Right lobe of liver (tissue), 4 donors: Measurements from ENCODE around the gene TNS3.

Experiments
- POLR2A ChIP-seq: fragments of 450-650 bp; IDR thresholded peaks from one replicate; pipeline ENCODE4 v1.6.1; 2017; ENCODE audit warnings: antibody characterized with exemption, mild to moderate bottlenecking
- TF ChIP-seq, protein P1 (sequence below), 4 donors: fragments of 200-600 bp in 3 of 4; fragments of 450-650 bp in 1 of 4; IDR thresholded peaks; one replicate each; pipeline versions ENCODE4 v1.5.1 to v1.8.0; 2016 to 2022; ENCODE audit warnings: antibody characterized with exemption in 4 of 4, mild to moderate bottlenecking in 2 of 4
- donor health status: DM: no; HTN: no; CAD: no.
- donor health status: DM: no; HTN: no; CAD: no.
- donor health status: DM: no; HTN: yes; CAD: no.

DNA sequence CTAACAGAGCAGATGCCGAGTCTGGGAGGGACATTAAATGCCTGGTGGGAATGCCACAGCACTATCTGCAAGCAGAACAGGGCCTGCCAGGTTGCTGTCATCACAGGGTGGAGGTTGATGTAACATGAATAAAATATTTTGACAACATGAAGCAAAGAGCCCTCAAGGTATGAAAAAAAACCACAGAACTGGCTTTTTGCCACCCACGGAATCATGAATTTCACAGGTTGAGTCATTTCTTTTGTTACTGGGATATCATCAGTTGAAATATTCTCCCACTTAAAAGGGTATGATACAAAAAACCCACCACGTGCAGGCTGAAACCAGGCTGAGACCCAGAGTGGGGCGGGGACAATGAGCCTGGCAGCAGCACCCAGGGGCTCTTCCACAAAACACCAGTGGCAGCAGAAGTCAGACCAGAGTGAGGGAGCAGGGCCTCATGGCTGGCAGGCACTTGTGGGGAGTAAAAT, 220.1 kb downstream of the TNS3 start:
- TF ChIP-seq, protein P1, sequence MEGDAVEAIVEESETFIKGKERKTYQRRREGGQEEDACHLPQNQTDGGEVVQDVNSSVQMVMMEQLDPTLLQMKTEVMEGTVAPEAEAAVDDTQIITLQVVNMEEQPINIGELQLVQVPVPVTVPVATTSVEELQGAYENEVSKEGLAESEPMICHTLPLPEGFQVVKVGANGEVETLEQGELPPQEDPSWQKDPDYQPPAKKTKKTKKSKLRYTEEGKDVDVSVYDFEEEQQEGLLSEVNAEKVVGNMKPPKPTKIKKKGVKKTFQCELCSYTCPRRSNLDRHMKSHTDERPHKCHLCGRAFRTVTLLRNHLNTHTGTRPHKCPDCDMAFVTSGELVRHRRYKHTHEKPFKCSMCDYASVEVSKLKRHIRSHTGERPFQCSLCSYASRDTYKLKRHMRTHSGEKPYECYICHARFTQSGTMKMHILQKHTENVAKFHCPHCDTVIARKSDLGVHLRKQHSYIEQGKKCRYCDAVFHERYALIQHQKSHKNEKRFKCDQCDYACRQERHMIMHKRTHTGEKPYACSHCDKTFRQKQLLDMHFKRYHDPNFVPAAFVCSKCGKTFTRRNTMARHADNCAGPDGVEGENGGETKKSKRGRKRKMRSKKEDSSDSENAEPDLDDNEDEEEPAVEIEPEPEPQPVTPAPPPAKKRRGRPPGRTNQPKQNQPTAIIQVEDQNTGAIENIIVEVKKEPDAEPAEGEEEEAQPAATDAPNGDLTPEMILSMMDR (IDR thresholded peaks at IDR 0.05) = no peak
- no peak for TF ChIP-seq POLR2A
